HPDE6-E6E7 (cell line): ENCODE measurements around the gene HUNK.
"Not testable (repeated sequence)": the region's sequence is repeated elsewhere in the genome, so short reads cannot be mapped to it uniquely, and the experiment has no call there.

Experiments
- DNase-seq: peaks from one replicate; pipeline ENCODE4 v3.0.0; 2011; ENCODE audit warnings: missing footprints; ENCODE audit errors: extremely low spot score

HUNK gene

DNA sequence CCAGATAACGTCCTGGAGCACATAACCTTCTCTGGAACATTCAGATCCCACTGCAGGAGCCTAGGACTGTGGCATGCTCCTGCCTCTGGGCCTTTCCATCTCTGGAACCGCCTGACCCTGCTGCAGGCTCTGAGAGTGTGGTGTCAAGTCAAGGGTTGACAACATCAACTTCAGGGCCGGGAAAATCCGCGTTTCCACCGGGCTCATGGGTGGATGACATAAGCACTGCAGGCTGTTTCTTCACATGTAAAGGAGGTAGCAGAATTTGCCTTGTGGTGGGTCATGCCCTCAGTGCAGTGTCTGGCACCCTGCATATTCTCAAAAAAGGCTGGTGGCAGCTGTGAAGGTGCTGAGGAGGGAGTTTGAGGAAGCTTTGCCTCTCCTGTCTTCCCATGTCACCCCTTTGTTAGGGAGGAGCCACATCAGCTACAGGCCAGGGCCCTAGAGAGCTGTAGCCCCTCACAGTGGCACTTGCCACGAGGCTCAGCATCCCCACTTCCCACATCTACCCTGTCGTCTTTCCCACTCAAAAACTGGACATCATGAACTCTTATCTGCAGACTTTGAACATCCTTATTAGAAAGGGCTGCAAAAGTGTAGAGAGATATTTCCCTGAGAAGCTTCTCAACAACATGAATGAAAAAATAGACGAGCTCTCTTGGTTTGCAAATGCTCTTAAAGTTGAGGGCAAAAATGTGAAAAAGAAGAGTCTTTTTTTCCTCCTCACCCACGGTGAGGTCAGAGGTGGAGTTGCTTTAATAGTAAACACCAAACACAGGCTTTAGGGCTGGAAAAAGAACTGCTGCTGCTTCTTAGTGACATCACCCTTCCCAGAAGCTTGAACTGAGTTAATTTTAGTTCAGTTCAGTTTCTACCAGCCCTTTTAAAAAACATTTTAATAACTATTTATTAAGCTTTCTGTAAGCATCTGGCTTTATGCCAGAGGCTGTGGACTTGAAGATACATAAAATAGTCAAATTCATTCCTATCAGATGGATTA is 121.3 kb downstream of the HUNK start:
- no peak for DNase-seq

- no peak for DNase-seq
Measured at GRCh38 chr21:31997191-31997590, 124.4 kb downstream of the HUNK start.

DNA sequence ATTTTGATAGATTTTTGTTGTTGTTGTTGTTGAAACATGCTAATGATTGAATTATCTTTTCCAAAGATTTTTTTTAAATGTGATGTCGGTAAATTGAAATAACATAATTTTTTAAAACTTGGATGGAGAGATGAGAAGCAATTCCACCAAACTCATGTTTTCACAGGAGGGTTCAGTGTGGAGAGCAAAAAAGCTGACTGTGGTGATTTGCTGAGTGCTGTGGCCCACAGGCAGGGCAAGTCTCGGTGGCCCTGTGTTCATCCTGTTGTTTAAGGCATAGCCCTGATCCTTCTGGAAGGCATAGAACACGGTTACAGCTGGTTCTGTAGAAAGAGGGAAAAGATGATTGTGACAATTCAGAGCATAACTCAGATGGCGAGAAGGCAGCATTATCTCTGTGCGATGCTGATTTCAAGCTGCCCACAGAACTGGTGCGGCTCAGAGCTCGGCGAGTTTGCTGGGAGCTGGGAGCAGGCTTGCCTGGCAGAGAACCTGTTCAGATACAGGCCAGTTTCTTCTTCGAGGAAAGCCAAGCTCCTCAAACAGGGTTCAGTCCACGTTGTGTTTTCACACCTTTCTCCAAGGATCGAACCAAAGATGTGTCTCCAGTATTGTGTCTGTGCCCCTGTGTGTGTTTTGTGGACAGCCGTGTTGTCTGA is 127.1 kb downstream of the HUNK start:
- DNase-seq = no peak

GRCh38 chr21:32001390-32001789 is 128.6 kb downstream of the HUNK start:
- DNase-seq = no peak

- no peak for DNase-seq
Measured at GRCh38 chr21:32003411-32003810, 130.6 kb downstream of the HUNK start.

GRCh38 chr21:32004291-32004690 is 131.5 kb downstream of the HUNK start:
- no peak for DNase-seq

DNA sequence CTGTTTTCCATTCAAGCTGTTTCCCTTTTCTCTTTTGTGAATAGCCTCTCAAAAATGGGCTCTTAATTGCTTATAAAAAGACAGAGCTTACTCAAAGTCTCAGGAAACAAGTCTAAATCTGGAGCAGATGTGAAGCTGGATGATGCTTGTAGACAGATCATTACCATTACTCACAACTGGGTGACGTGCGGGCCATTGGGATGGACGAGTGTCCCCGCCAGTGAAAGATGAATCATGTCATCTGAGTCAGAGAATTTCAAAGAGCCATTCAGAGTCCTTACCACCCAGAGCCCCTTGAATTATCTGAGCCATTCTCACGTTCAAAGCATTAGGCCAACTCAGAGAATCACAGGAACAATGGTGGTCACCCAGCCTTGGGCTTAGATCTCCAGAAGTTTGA is 134.6 kb downstream of the HUNK start:
- no peak for DNase-seq

- no peak for DNase-seq
Measured at GRCh38 chr21:32008714-32009113, 135.9 kb downstream of the HUNK start.

- DNase-seq = no peak
Measured at GRCh38 chr21:32009263-32009662, 136.4 kb downstream of the HUNK start.

- DNase-seq = no peak
Measured at GRCh38 chr21:32015461-32016139, 142.8 kb downstream of the HUNK start.

DNA sequence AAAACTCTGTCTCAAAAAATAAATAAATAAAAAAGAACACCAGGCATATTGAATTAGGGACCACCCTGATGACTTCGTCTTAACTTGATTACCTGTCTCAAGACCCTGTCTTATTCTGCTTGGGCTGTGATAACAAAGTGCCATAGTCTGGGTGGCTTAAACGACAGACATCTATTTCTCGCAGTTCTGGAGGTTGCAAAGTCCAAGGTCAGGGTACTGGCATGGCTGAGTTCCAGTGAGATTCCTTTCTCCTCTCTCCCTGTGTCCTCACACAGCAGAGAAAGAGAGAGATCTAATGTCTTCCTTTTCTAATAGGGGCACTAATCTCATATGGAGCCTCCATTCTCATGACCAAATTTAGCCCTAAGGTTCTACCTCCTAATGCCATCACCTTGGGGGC is 145.6 kb downstream of the HUNK start:
- DNase-seq = no peak

DNA sequence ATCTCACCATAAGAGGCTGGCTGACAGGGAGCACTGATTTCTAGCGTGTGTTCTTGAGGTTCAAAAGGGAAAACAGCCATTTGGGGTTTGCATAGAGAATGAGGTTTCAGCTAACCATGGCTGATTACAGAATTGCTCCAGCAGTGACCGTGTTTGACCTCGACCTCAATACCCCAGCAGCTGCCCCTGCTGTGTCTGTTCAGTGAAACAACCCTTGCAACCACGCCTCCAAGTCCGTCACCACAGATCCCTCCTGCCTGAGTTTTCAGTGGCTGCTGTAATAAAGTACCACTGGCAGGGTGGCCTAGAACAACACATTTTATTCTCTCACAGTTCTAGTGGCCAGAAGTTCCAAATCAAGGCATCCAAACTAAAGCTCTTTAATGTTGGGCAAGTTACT is 147.7 kb downstream of the HUNK start:
- DNase-seq = no peak

GRCh38 chr21:32021319-32021994 is 148.6 kb downstream of the HUNK start:
- DNase-seq = no peak

GRCh38 chr21:32022146-32022545 is 149.3 kb downstream of the HUNK start:
- no peak for DNase-seq

DNA sequence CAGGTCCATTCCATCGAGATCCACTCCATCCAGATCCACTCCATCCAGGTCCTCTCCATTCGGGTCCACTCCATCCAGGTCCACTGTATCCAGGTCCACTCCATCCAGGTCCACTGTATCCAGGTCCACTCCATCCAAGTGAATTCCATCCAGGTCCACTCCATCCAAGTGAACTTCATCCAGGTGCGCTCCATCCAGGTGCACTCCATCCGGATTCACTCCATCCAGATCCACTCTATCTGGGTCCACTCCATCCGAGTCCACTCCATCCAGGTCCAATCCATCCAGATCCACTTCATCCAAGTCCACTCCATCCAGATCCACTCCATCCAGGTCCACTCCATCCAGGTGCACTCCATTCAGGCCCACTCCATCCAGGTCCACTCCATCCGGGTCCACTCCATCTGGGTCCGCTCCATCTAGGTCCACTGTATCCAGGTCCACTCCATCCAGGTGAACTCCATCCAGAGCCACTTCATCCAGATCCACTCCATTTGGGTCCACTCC is 157.4 kb downstream of the HUNK start:
- DNase-seq = no peak

- no peak for DNase-seq
Measured at GRCh38 chr21:32034850-32035249, 162.0 kb downstream of the HUNK start.

DNA sequence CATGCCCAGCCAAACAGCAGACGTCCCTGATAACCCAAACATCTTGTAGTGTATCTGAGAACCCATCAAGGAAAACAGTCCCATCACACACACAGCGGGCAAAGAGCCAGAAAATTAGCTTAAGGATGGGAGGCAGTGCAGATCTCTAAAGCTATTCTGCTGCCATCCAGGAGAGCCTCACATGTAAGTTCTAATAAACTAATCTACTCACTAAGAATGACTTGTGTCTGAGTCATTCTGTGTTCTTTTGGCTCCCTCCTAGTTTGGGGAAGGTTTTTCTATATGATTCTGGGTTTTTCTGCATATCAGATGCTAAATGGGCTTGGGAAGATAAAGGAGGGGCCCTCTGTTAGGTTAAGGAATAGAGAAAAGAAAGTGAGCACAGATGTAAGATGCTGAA is 162.8 kb downstream of the HUNK start:
- DNase-seq = no peak

- no peak for DNase-seq
Measured at GRCh38 chr21:32036756-32037155, 163.9 kb downstream of the HUNK start.

DNA sequence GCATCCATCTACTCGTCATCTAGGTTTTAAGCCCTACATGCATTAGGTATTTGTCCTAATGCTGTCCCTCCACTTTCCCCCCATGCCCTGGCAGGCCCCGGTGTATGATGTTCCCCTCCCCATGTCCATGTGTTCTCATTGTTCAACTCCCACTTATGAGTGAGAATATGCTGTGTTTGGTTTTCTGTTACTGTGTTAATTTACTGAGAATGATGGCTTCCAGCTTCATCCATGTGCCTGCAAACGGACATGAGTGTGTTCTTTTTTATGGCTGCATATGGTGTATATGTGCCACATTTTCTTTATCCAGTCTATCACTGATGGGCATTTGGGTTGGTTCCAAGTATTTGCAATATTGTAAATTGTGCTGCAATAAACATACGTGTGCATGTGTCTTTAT is 165.9 kb downstream of the HUNK start:
- not testable (repeated sequence) for DNase-seq

GRCh38 chr21:32043458-32043857 is 170.6 kb downstream of the HUNK start:
- DNase-seq = no peak
